ENCODE measurements around the gene KCNJ14. TPM values are rescaled to one million over a fixed set of nuclear protein-coding genes. Genes with fewer than 3 reads are reported as not detected.

The KCNJ14 gene
- polyA plus RNA-seq, 1 of the 3 experiments (the other 2 are of a cell fraction), result 1.2 TPM

- TF ChIP-seq SMC3 (IDR thresholded peaks at IDR 0.05; ENCODE audit: low read depth, low read length), result no peak
- no peak for TF ChIP-seq CHD2 (IDR thresholded peaks at IDR 0.05; ENCODE audit: low read length, partially characterized antibody)
- TF ChIP-seq RFX5 (IDR thresholded peaks at IDR 0.05; ENCODE audit: low read length), result no peak
- Histone ChIP-seq H3K4me1 (ENCODE audit: control insufficient read depth in 1 of 2, insufficient read depth in 2 of 2, low read depth in 1 of 2, low read length in 1 of 2) (peaks cover 0 to 22% of the 10 kb centered on the region in 2 experiments; a peak in 1 of 4 replicates), H3K27me3 (ENCODE audit: insufficient read depth) (no peaks in the 10 kb centered on the region), H3K27ac (ENCODE audit: low read depth in 2 of 2, low read length in 1 of 2) (no peak overlapping the region), H3K4me2 (peak overlapping the region; percentile 84; the same call in 1 of the 2 replicates), H3K9me2 (no peaks in the 10 kb centered on the region), H3K79me2 (ENCODE audit: insufficient read depth) (no peaks in the 10 kb centered on the region), H3K4me3 (ENCODE audit: low read depth in 2 of 2, low read length in 1 of 2) (no peak overlapping the region), H3F3A (replicated peaks; ENCODE audit: insufficient read depth) (peaks cover 11% of the 10 kb centered on the region), H3K9ac (no peak overlapping the region), H4K20me1 (ENCODE audit: insufficient read depth) (no peaks in the 10 kb centered on the region), H2AFZ (ENCODE audit: low read depth) (no peak overlapping the region), H3K9me3 (no peaks in the 10 kb centered on the region), H3K36me3 (replicated peaks in 1 of 2; ENCODE audit: control insufficient read depth in 1 of 2, insufficient read depth in 2 of 2, low read length in 1 of 2) (no peaks in the 10 kb centered on the region)
- no peak for DNase-seq
- WGBS (ENCODE audit: low lambda C conversion rate), result 82% methylated on average over 11 of the region's 12 CpGs
- ChIA-PET POLR2A (no interaction called here), CTCF (interaction anchor here (0.8 to 8.8 kb wide), 5 partner anchors 17 to 99 kb away, joined by 3 to 142 read pairs (median 3); no protein-coding TSS in a partner anchor)
Measured at GRCh38 chr19:48509467-48510194, 54.3 kb downstream of the KCNJ14 start.

GRCh38 chr19:48510421-48511268, 55.3 kb downstream of the KCNJ14 start:
- CTCF ChIA-PET, result interaction anchor here (0.8 to 8.8 kb wide), 3 partner anchors 21 to 98 kb away, joined by 3 to 142 read pairs (median 6); no protein-coding TSS in a partner anchor
- H2AFZ ChIP-seq (ENCODE audit: low read depth), result peak overlapping the region; percentile 78
- 24% methylated on average over 16 of the region's 24 CpGs for WGBS (ENCODE audit: low lambda C conversion rate)

More at GRCh38 chr19:48510421-48511268, 55.3 kb downstream of the KCNJ14 start:
- H4K20me1 ChIP-seq (ENCODE audit: insufficient read depth), result no peaks in the 10 kb centered on the region
- peak overlapping the region in 1 of 2 experiments; percentile 44; a peak in 1 of 4 replicates for H3K27ac ChIP-seq (ENCODE audit: low read depth in 2 of 2, low read length in 1 of 2)
- peaks cover 11% of the 10 kb centered on the region for H3F3A ChIP-seq (replicated peaks; ENCODE audit: insufficient read depth)
- peak; percentile 80 for DNase-seq
- no peaks in the 10 kb centered on the region for H3K36me3 ChIP-seq (replicated peaks in 1 of 2; ENCODE audit: control insufficient read depth in 1 of 2, insufficient read depth in 2 of 2, low read length in 1 of 2)
- H3K9me3 ChIP-seq, result no peaks in the 10 kb centered on the region
- peak overlapping the region; percentile 40; the same call in 1 of the 2 replicates for H3K9ac ChIP-seq
- H3K9me2 ChIP-seq, result no peaks in the 10 kb centered on the region
- TF ChIP-seq EP300 (IDR thresholded peaks at IDR 0.05; ENCODE audit: borderline replicate concordance in 1 of 2, low read depth in 1 of 2, low read length in 1 of 2) (no peak), TEAD4 (IDR thresholded peaks at IDR 0.05; ENCODE audit: borderline replicate concordance, insufficient read depth) (no peak), POLR2AphosphoS5 (IDR thresholded peaks at IDR 0.05; ENCODE audit: low read depth, low read length) (no peak), RAD21 (IDR thresholded peaks at IDR 0.05; ENCODE audit: low read length) (no peak), GATA2 (CRISPR knock-in tag; IDR thresholded peaks at IDR 0.05) (no peak), SMC3 (IDR thresholded peaks at IDR 0.05; ENCODE audit: low read depth, low read length) (no peak), FOSL2 (IDR thresholded peaks at IDR 0.05; ENCODE audit: borderline replicate concordance, low read depth) (no peak), MEF2A (IDR thresholded peaks at IDR 0.05; ENCODE audit: borderline replicate concordance, low read depth) (no peak), GABPA (IDR thresholded peaks at IDR 0.05; ENCODE audit: low read depth) (no peak; the same call in 1 of the 2 replicates), MXI1 (IDR thresholded peaks at IDR 0.05; ENCODE audit: low read depth, low read length) (peak; percentile 47; the same call in 1 of the 2 replicates), REST (IDR thresholded peaks at IDR 0.05; ENCODE audit: low read depth, low read length) (no peak), YY1 (IDR thresholded peaks at IDR 0.05; ENCODE audit: low read depth) (no peak), NRF1 (IDR thresholded peaks at IDR 0.05; ENCODE audit: low read depth, low read length) (no peak), CHD2 (IDR thresholded peaks at IDR 0.05; ENCODE audit: low read length, partially characterized antibody) (peak; percentile 83), SIN3A (IDR thresholded peaks at IDR 0.05; ENCODE audit: borderline replicate concordance, low read depth, low read length) (no peak)
- TF ChIP-seq, protein P1, sequence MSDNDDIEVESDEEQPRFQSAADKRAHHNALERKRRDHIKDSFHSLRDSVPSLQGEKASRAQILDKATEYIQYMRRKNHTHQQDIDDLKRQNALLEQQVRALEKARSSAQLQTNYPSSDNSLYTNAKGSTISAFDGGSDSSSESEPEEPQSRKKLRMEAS (IDR thresholded peaks at IDR 0.05; ENCODE audit: low read depth), result no peak
- TF ChIP-seq, protein P2, sequence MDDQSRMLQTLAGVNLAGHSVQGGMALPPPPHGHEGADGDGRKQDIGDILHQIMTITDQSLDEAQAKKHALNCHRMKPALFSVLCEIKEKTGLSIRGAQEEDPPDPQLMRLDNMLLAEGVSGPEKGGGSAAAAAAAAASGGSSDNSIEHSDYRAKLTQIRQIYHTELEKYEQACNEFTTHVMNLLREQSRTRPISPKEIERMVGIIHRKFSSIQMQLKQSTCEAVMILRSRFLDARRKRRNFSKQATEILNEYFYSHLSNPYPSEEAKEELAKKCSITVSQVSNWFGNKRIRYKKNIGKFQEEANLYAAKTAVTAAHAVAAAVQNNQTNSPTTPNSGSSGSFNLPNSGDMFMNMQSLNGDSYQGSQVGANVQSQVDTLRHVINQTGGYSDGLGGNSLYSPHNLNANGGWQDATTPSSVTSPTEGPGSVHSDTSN (IDR thresholded peaks at IDR 0.05), result no peak
- no peaks in the 10 kb centered on the region for H3K27me3 ChIP-seq (ENCODE audit: insufficient read depth)
- H3K79me2 ChIP-seq (ENCODE audit: insufficient read depth), result no peaks in the 10 kb centered on the region
- POLR2A ChIA-PET, result no interaction called here
- H3K4me3 ChIP-seq (ENCODE audit: low read depth in 2 of 2, low read length in 1 of 2), result peak overlapping the region; percentile 59 to 77
- peaks cover 0 to 22% of the 10 kb centered on the region in 2 experiments; a peak in 1 of 4 replicates for H3K4me1 ChIP-seq (ENCODE audit: control insufficient read depth in 1 of 2, insufficient read depth in 2 of 2, low read depth in 1 of 2, low read length in 1 of 2)
- peak overlapping the region; percentile 84 for H3K4me2 ChIP-seq

Measured in SK-N-SH (cell line).